NCI-H345 treated with DMSO at 0.1 percent for 48 hours (cell line): ENCODE results near the gene NANOG.
"Not testable (repeated sequence)": the region's sequence is repeated elsewhere in the genome, so short reads cannot be mapped to it uniquely, and the experiment has no call there.

ENCODE experiments used
- DNase-seq: peaks from one replicate; lab custom pipeline; 2025; ENCODE audit not compliant: unreplicated experiment; lab: John Stamatoyannopoulos, UW

The NANOG gene

GRCh38 chr12:7788884-7789528, at the start of gene NANOG:
Gene NANOG (plus strand): TSS chr12:7789402. CDS start chr12:7789615, 213 bp downstream.
- DNase-seq = not testable (repeated sequence)

GRCh38 chr12:7747246-7747645, 42.0 kb upstream of the NANOG start, which contains the start of gene CLEC4C:
Gene CLEC4C (minus strand): TSS chr12:7747375. CDS start chr12:7747348, 27 bp downstream.
- DNase-seq = no peak

- no peak for DNase-seq
These were observed 40.4 kb upstream of the NANOG start for GRCh38 chr12:7748852-7749251.

- no peak for DNase-seq
These were observed 39.8 kb upstream of the NANOG start for GRCh38 chr12:7749442-7749841.

- DNase-seq = no peak
These were observed 38.9 kb upstream of the NANOG start for GRCh38 chr12:7750350-7750749.

GRCh38 chr12:7751394-7751793, 37.8 kb upstream of the NANOG start:
- no peak for DNase-seq

GRCh38 chr12:7751941-7752922, 37.0 kb upstream of the NANOG start:
- DNase-seq = not testable (repeated sequence)

- not testable (repeated sequence) for DNase-seq
These were observed 33.5 kb upstream of the NANOG start for GRCh38 chr12:7755668-7756067.

- DNase-seq = no peak
These were observed 32.2 kb upstream of the NANOG start for GRCh38 chr12:7756993-7757392.

- no peak for DNase-seq
These were observed 30.4 kb upstream of the NANOG start for GRCh38 chr12:7758766-7759140.

- DNase-seq = no peak
These were observed 19.2 kb upstream of the NANOG start for GRCh38 chr12:7769999-7770398.

- no peak for DNase-seq
These were observed 7.9 kb upstream of the NANOG start for GRCh38 chr12:7781274-7781673.

- no peak for DNase-seq
These were observed 7.1 kb upstream of the NANOG start for GRCh38 chr12:7782055-7782454.

- not testable (repeated sequence) for DNase-seq
These were observed 5.8 kb upstream of the NANOG start for GRCh38 chr12:7783433-7783832.

GRCh38 chr12:7784701-7785100, 4.5 kb upstream of the NANOG start:
- no peak for DNase-seq

- DNase-seq = no peak
These were observed 1.5 kb upstream of the NANOG start for GRCh38 chr12:7787574-7788293.

- no peak for DNase-seq
These were observed 925 bp upstream of the NANOG start for GRCh38 chr12:7788294-7788660.

- no peak for DNase-seq
These were observed 4.0 kb downstream of the NANOG start for GRCh38 chr12:7793211-7793610.

GRCh38 chr12:7797269-7797668, 8.1 kb downstream of the NANOG start:
- DNase-seq = not testable (repeated sequence)

- no peak for DNase-seq
These were observed 8.6 kb downstream of the NANOG start for GRCh38 chr12:7797698-7798398.
